Measurements from ENCODE around the gene OSBPL7. TPM values are rescaled to one million over a fixed set of nuclear protein-coding genes. Genes with fewer than 3 reads are reported as not detected.
"Not testable (repeated sequence)": the region's sequence is repeated elsewhere in the genome, so short reads cannot be mapped to it uniquely, and the experiment has no call there.

The OSBPL7 gene
- total RNA-seq, 1 experiment from 2014 or later = 13.0 TPM

DNA sequence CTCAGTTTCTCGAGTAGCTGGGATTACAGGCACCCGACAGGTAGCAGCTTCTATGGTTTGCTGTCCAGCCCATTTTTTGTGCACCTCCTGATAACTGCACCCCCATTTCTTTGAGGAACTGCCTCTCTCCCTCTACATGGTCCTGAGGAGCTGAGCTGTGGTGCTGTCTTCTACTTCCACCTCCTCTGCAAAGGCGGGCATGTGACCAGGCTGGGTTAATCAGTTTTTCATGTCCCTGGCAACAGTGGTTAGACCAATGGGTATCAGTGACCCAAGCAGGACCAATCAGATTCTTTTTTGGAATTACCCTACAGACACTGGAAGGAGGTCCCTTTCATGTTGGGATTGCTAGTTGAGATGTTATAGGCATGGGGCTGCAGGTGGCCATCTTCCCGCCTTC, 47.3 kb downstream of the OSBPL7 start:
- H3K27ac ChIP-seq (ENCODE audit: insufficient read length, low read depth, low read length) = no peak overlapping the region
- no peak overlapping the region for H2BK5ac ChIP-seq (ENCODE audit: insufficient read length, low read length)
- Mint-ChIP-seq H3K27ac (no peak overlapping the region), H3K36me3 (ENCODE audit: insufficient read depth in 1 of 3, low read depth in 3 of 3) (no peaks in the 10 kb centered on the region), H3K9me3 (peaks cover 2 to 5% of the 10 kb centered on the region in 2 experiments; a peak in 3 of 5 replicates), H3K4me3 (no peak overlapping the region), H3K27me3 (ENCODE audit: low read depth) (peaks cover 43% of the 10 kb centered on the region), H3K4me1 (no peaks in the 10 kb centered on the region)
- H3K23me2 ChIP-seq (ENCODE audit: insufficient read length, low read depth, low read length, poor library complexity, severe bottlenecking) = no peaks in the 10 kb centered on the region
- no peak overlapping the region for H2AFZ ChIP-seq (ENCODE audit: low read length)
- H3K9ac ChIP-seq (ENCODE audit: extremely low read depth, insufficient read length, low read length) = no peak overlapping the region
- H3K79me2 ChIP-seq (ENCODE audit: insufficient read depth, low read length) = no peaks in the 10 kb centered on the region
- H2BK15ac ChIP-seq (ENCODE audit: low read depth, low read length) = no peak overlapping the region
- no peak overlapping the region for H2BK20ac ChIP-seq (ENCODE audit: low read depth, low read length, poor library complexity, severe bottlenecking)
- no peak overlapping the region for H4K5ac ChIP-seq (ENCODE audit: insufficient read length, low read depth, low read length)
- H4K91ac ChIP-seq (ENCODE audit: insufficient read length, low read depth, low read length) = no peak overlapping the region
- H3K23ac ChIP-seq (ENCODE audit: insufficient read length, low read depth, low read length) = no peak overlapping the region
- no peak overlapping the region for H3T11ph ChIP-seq (ENCODE audit: low read length)
- TF ChIP-seq CTCF (conservative IDR thresholded peaks at IDR 0.05) = no peak
- H3K18ac ChIP-seq (ENCODE audit: insufficient read length, low read depth, low read length) = no peak overlapping the region
- no peak overlapping the region for H3K4ac ChIP-seq (ENCODE audit: low read depth, low read length)
- H2AK5ac ChIP-seq (ENCODE audit: insufficient read length, low read length) = no peak overlapping the region
- no peaks in the 10 kb centered on the region for H3K4me1 ChIP-seq (ENCODE audit: insufficient read depth, low read length)
- H3K4me2 ChIP-seq (ENCODE audit: insufficient read depth, insufficient read length, low read length) = no peak overlapping the region
- no peaks in the 10 kb centered on the region for H3K79me1 ChIP-seq (ENCODE audit: insufficient read depth, low read depth, low read length, poor library complexity, severe bottlenecking)
- no peak overlapping the region for H3K56ac ChIP-seq (ENCODE audit: insufficient read length, low read depth, low read length)
- WGBS (ENCODE audit: extremely low coverage, insufficient read length, low lambda C conversion rate) = no CpG with 5 or more reads among the region's 4 CpGs
- H4K8ac ChIP-seq (replicated peaks; ENCODE audit: insufficient read length, low read depth, low read length) = no peak overlapping the region
- H2BK120ac ChIP-seq (ENCODE audit: low read depth, low read length, poor library complexity, severe bottlenecking) = no peak overlapping the region
- H3K9me3 ChIP-seq (ENCODE audit: control insufficient read depth, low read depth, low read length) = no peaks in the 10 kb centered on the region
- no peak for DNase-seq
- no peak overlapping the region for H3K14ac ChIP-seq (ENCODE audit: insufficient read depth, low read length)
- no peak overlapping the region for H2BK12ac ChIP-seq (ENCODE audit: insufficient read length, low read depth, low read length)
- peaks cover 2% of the 10 kb centered on the region; the same call in 1 of the 2 replicates for H3K27me3 ChIP-seq (ENCODE audit: insufficient read depth, low read length)
- H4K20me1 ChIP-seq (ENCODE audit: control insufficient read depth, insufficient read depth, insufficient read length) = no peaks in the 10 kb centered on the region

DNA sequence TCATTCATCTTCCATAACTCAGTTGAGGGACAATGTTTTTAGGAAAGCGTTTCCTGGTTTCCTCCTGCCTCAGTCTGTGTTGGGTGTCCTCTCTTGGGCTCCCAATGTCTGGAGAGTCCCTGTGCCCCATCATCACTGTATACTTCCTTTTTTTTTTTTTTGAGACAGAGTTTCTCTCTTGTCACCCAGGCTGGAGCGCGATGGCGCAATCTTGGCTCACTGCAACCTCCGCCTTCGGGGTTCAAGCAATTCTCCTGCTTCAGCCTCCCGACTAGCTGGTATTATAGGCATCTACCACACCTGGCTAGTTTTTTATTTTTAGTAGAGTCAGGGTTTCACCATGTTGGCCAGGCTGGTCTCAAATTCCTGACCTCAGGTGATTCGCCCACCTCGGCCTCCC, 47.9 kb downstream of the OSBPL7 start:
- H3K9me3 Mint-ChIP-seq; H2AK5ac ChIP-seq (ENCODE audit: insufficient read length, low read length); H2BK15ac ChIP-seq (ENCODE audit: low read depth, low read length); H3K4me1 Mint-ChIP-seq; H3K4me3 Mint-ChIP-seq; H4K91ac ChIP-seq (ENCODE audit: insufficient read length, low read depth, low read length); H3K4me2 ChIP-seq (ENCODE audit: insufficient read depth, insufficient read length, low read length); H4K20me1 ChIP-seq (ENCODE audit: control insufficient read depth, insufficient read depth, insufficient read length); H3K79me1 ChIP-seq (ENCODE audit: insufficient read depth, low read depth, low read length, poor library complexity, severe bottlenecking); H2BK12ac ChIP-seq (ENCODE audit: insufficient read length, low read depth, low read length); H3K9ac ChIP-seq (ENCODE audit: extremely low read depth, insufficient read length, low read length); H3T11ph ChIP-seq (ENCODE audit: low read length); H3K18ac ChIP-seq (ENCODE audit: insufficient read length, low read depth, low read length); H3K27ac Mint-ChIP-seq; H3K23me2 ChIP-seq (ENCODE audit: insufficient read length, low read depth, low read length, poor library complexity, severe bottlenecking); H3K14ac ChIP-seq (ENCODE audit: insufficient read depth, low read length); H3K27me3 ChIP-seq (ENCODE audit: insufficient read depth, low read length); H3K23ac ChIP-seq (ENCODE audit: insufficient read length, low read depth, low read length); H2BK20ac ChIP-seq (ENCODE audit: low read depth, low read length, poor library complexity, severe bottlenecking); H2BK5ac ChIP-seq (ENCODE audit: insufficient read length, low read length); H3K36me3 Mint-ChIP-seq (ENCODE audit: insufficient read depth in 1 of 3, low read depth in 3 of 3); H4K8ac ChIP-seq (replicated peaks; ENCODE audit: insufficient read length, low read depth, low read length); H2BK120ac ChIP-seq (ENCODE audit: low read depth, low read length, poor library complexity, severe bottlenecking); H4K5ac ChIP-seq (ENCODE audit: insufficient read length, low read depth, low read length); H2AFZ ChIP-seq (ENCODE audit: low read length); H3K79me2 ChIP-seq (ENCODE audit: insufficient read depth, low read length); H3K9me3 ChIP-seq (ENCODE audit: control insufficient read depth, low read depth, low read length); H3K27ac ChIP-seq (ENCODE audit: insufficient read length, low read depth, low read length); DNase-seq; H3K4me1 ChIP-seq (ENCODE audit: insufficient read depth, low read length); H3K4ac ChIP-seq (ENCODE audit: low read depth, low read length); H3K56ac ChIP-seq (ENCODE audit: insufficient read length, low read depth, low read length): not testable (repeated sequence)
- WGBS (ENCODE audit: extremely low coverage, insufficient read length, low lambda C conversion rate) = no CpG with 5 or more reads among the region's 9 CpGs
- peaks cover 42% of the 10 kb centered on the region for H3K27me3 Mint-ChIP-seq (ENCODE audit: low read depth)

Data from H9 (cell line).